Femur (tissue), 1 donor: Measurements from ENCODE around the gene UBLCP1.

ENCODE experiments used
- DNase-seq: peaks from one replicate; pipeline ENCODE4 v3.0.0-alpha.2; 2017

Gene UBLCP1

GRCh38 chr5:159316519-159317383 lies 53.7 kb downstream of the UBLCP1 start:
- DNase-seq: no peak

GRCh38 chr5:159317849-159318248 lies 54.8 kb downstream of the UBLCP1 start:
- DNase-seq: no peak

- no peak for DNase-seq
These were observed 55.4 kb downstream of the UBLCP1 start for GRCh38 chr5:159318448-159318847.

GRCh38 chr5:159319363-159319762 lies 56.3 kb downstream of the UBLCP1 start:
- no peak for DNase-seq

- DNase-seq: no peak
These were observed 56.7 kb downstream of the UBLCP1 start for GRCh38 chr5:159319832-159320231.

GRCh38 chr5:159322180-159322579 lies 59.1 kb downstream of the UBLCP1 start:
- DNase-seq: no peak

GRCh38 chr5:159324102-159324755 lies 61.1 kb downstream of the UBLCP1 start:
- DNase-seq: no peak

GRCh38 chr5:159324986-159325385 lies 61.9 kb downstream of the UBLCP1 start:
- no peak for DNase-seq

- no peak for DNase-seq
These were observed 67.2 kb downstream of the UBLCP1 start, which contains the start of gene IL12B for GRCh38 chr5:159330131-159330800. IL12B (minus strand) TSS chr5:159330487; CDS start chr5:159326782, 3,705 bp downstream.

GRCh38 chr5:159331093-159331973 lies 68.2 kb downstream of the UBLCP1 start:
- DNase-seq: peak; percentile 62

- no peak for DNase-seq
These were observed 69.9 kb downstream of the UBLCP1 start for GRCh38 chr5:159332800-159333544.

- no peak for DNase-seq
These were observed 70.4 kb downstream of the UBLCP1 start for GRCh38 chr5:159333545-159333925.
